Prostate gland (tissue), 2 donors: ENCODE data around the gene VPS26B.

Experiments
- CTCF ChIP-seq, 4 experiments: fragments of 200-600 bp in 2 of 4; fragments of 450-650 bp in 2 of 4; sonication (generic) in 2 of 4; IDR thresholded peaks; 1 replicate in 3 of 4; 2 replicates in 1 of 4; pipeline ENCODE4 v1.5.1; 2016 to 2019; ENCODE audit warnings: antibody characterized with exemption in 4 of 4, mild to moderate bottlenecking in 2 of 4, moderate library complexity in 2 of 4
- POLR2A ChIP-seq: fragments of 450-650 bp; IDR thresholded peaks from one replicate; pipeline ENCODE4 v1.6.1; 2016; ENCODE audit warnings: antibody characterized with exemption, mild to moderate bottlenecking

- TF ChIP-seq CTCF (IDR thresholded peaks at IDR 0.05) (no peak), POLR2A (no peak)
These were observed 40.7 kb downstream of the VPS26B start for GRCh38 chr11:134264966-134265764.
